ENCODE results near the gene SNAPC1. TPM values are rescaled to one million over a fixed set of nuclear protein-coding genes. Genes with fewer than 3 reads are reported as not detected.
"Not testable (repeated sequence)": the region's sequence is repeated elsewhere in the genome, so short reads cannot be mapped to it uniquely, and the experiment has no call there.

The SNAPC1 gene
- total RNA-seq, 3 donors from 2014 or later = 2.0 to 4.8 (median 2.5) TPM

DNA sequence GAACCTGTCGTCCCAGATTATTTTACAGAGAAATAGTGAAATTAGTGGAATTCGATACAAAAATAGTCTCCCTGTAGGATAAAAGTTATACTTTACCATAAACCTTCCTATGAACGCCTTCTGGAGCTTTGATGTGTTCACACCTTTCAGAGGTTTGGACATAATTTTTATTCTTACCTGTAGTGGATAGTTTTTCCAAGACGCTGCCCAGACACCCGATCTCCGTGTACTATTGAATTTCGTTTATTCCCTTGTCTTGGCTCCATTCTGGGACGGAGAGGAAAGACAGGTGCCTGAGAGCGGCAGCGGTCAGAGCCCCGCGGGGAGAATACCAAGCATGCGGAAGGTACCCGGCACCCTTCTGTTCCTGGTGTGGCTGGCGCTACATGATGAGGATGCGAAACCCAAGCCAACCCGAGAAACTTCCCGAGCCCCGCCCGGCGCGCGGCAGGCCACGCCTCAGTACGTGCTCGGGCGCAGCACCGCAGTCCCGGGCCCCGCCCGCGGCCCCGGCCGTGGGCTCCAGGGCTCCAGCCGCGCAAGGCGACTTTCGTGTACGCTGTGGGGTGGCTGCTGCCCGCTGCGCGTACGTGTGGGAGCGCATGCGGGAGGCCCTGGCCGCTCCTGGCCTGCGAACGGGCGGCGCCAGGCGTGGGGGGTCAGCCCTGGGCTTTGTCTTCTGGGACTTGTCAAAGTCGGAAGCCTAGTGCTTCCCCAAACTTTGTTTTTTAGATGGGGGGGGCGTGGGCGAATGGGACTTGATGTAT is 11.3 kb upstream of the SNAPC1 start:
- H3K4me1 ChIP-seq (ENCODE audit: low read depth) = peaks cover 9% of the 10 kb centered on the region
- DNase-seq (peak; percentile 92 to 94 (median 94)), ATAC-seq (peak; percentile 97)
- H3K36me3 ChIP-seq (ENCODE audit: low read depth) = no peaks in the 10 kb centered on the region
- intact Hi-C loops (cut with DNase I, micrococcal nuclease) = no loop called here
- TF ChIP-seq CTCF (IDR thresholded peaks at IDR 0.05) = no peak
- no peaks in the 10 kb centered on the region for H3K9me3 ChIP-seq
- no peak overlapping the region for H3K4me3 ChIP-seq

- Histone ChIP-seq H3K4me1 (ENCODE audit: low read depth) (peaks cover 9% of the 10 kb centered on the region), H3K36me3 (ENCODE audit: low read depth) (no peaks in the 10 kb centered on the region), H3K4me3 (no peak overlapping the region), H3K9me3 (no peaks in the 10 kb centered on the region)
- ATAC-seq = no peak
- DNase-seq = no peak
- intact Hi-C loops (cut with DNase I, micrococcal nuclease) = no loop called here
- TF ChIP-seq CTCF (IDR thresholded peaks at IDR 0.05) = no peak
Measured at GRCh38 chr14:61751475-61751989, 10.7 kb upstream of the SNAPC1 start.

- no peak for TF ChIP-seq CTCF (IDR thresholded peaks at IDR 0.05)
- no peak overlapping the region for H3K4me3 ChIP-seq
- ATAC-seq (no peak), DNase-seq (no peak)
- intact Hi-C loops (cut with DNase I, micrococcal nuclease) = no loop called here
- peaks cover 6% of the 10 kb centered on the region for H3K4me1 ChIP-seq (ENCODE audit: low read depth)
- H3K36me3 ChIP-seq (ENCODE audit: low read depth) = no peaks in the 10 kb centered on the region
- H3K9me3 ChIP-seq = no peaks in the 10 kb centered on the region
Measured at GRCh38 chr14:61752626-61753025, 9.6 kb upstream of the SNAPC1 start.

DNA sequence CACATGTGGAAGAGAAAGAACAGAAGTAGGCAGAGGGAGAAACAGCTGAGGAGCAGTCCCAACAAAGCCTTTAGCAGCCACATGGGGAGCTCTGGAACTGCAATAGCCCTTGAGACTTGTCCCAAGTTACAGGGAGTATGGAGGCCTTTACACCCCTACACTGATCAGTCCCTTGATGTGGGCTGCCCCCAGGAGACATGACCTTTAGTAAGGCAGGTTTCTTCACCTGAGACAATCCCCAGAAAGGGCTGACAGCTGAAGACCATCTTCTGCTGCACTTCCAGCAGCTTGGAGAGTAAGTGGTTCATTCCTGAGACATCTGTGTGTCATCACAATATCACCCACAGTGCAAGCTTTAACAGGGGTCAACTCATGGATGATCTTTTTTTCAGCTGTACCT is 8.6 kb upstream of the SNAPC1 start:
- no peak overlapping the region for H3K4me3 ChIP-seq
- ATAC-seq (no peak), DNase-seq (no peak)
- H3K4me1 ChIP-seq (ENCODE audit: low read depth) = peaks cover 6% of the 10 kb centered on the region
- TF ChIP-seq CTCF (IDR thresholded peaks at IDR 0.05) = no peak
- no peaks in the 10 kb centered on the region for H3K36me3 ChIP-seq (ENCODE audit: low read depth)
- H3K9me3 ChIP-seq = no peaks in the 10 kb centered on the region
- intact Hi-C loops (cut with DNase I, micrococcal nuclease) = no loop called here

DNA sequence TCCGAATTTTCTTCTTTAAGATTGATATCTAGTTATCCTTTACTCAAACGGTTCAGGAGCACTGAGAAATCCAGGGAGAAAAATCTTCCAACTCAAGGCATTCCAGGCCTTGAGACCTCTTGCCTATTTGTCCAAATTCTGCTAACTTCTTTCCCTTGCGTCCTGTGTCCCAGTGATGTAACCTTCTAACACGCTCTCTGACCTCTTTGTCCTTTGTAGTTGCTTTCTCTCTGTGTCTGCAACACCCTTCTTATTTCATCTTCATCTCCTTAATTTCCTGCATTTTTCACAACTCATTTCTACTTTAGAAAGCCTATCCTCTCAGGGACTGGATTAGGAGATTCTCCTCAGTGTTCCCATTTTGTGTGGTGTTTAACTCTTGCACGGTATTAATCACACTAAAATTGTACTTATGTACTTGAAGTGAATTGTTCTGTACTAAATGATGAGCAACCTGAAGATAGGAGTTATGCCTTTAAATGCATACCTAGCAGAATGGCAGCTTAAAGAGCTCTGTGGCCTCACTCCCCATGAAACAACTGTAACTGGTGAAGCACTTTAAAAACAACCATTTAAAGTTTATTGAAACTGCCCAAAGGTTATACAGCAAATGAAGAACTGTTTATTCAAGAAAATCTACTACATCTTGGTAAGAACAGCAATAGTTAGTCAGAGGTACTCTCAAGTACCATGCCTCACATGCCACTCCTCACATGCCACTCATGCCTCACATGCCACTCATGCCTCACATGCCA is 7.4 kb upstream of the SNAPC1 start:
- no peak for DNase-seq
- intact Hi-C loops (cut with DNase I, micrococcal nuclease) = no loop called here
- no peak for ATAC-seq
- H3K4me1 ChIP-seq (ENCODE audit: low read depth) = peaks cover 6% of the 10 kb centered on the region
- no peak for TF ChIP-seq CTCF (IDR thresholded peaks at IDR 0.05)
- H3K4me3 ChIP-seq = no peak overlapping the region
- no peaks in the 10 kb centered on the region for H3K36me3 ChIP-seq (ENCODE audit: low read depth)
- no peaks in the 10 kb centered on the region for H3K9me3 ChIP-seq

DNA sequence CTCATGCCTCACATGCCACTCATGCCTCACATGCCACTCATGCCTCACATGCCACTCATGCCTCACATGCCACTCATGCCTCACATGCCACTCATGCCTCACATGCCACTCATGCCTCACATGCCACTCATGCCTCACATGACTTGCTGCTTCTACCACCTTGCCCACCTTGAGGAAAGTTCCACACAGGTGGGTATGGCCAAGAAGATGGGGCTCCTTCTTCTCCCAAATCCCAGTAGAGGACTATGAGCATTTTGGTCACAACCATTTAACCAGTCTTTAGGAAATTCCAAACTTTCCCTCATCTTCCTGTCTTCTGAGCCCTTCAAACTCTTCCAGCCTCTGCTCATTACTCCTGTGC is 6.9 kb upstream of the SNAPC1 start:
- intact Hi-C loops (cut with DNase I, micrococcal nuclease); H3K9me3 ChIP-seq; H3K36me3 ChIP-seq (ENCODE audit: low read depth); H3K4me1 ChIP-seq (ENCODE audit: low read depth); H3K4me3 ChIP-seq; ATAC-seq; DNase-seq: not testable (repeated sequence)
